CD14-positive monocyte (primary cell): Measurements from ENCODE around the gene ERCC1. TPM values are rescaled to one million over a fixed set of nuclear protein-coding genes. Genes with fewer than 3 reads are reported as not detected.
A peak's percentile ranks its signal among the peaks of the same experiment; 100 is the strongest.

Experiments
- DNase-seq, 3 donors: peaks; one replicate each; pipeline ENCODE4 v3.0.0-alpha.2; 2011 to 2022
- H2AFZ ChIP-seq: 2 replicates; pipeline ENCODE4 v1.6.0; 2012; ENCODE audit warnings: mild to moderate bottlenecking, low read depth, low read length, inconsistent platforms; ENCODE audit not compliant: insufficient read depth, poor library complexity, severe bottlenecking
- H3K27ac ChIP-seq, 2 donors: 1 replicate in 1 of 2; 2 replicates in 1 of 2; pipeline ENCODE4 v1.5.1; 2012 to 2013; ENCODE audit warnings: low read length in 2 of 2, control low read depth in 1 of 2, inconsistent platforms in 1 of 2, low read depth in 1 of 2, mild to moderate bottlenecking in 1 of 2
- H3K27me3 ChIP-seq, 2 donors: one replicate each; pipeline versions ENCODE4 v1.6.0 to v1.6.1; 2011 to 2013; ENCODE audit warnings: low read length in 2 of 2; ENCODE audit not compliant: control insufficient read depth in 2 of 2, insufficient read depth in 2 of 2
- H3K36me3 ChIP-seq, 2 donors: replicated peaks in 1 of 2; 1 replicate in 1 of 2; 2 replicates in 1 of 2; pipeline versions ENCODE4 v1.5.1 to v1.6.1; 2012 to 2013; ENCODE audit warnings: low read length in 2 of 2, control low read depth in 1 of 2, inconsistent platforms in 1 of 2, mild to moderate bottlenecking in 1 of 2; ENCODE audit not compliant: insufficient read depth in 2 of 2, control insufficient read depth in 1 of 2
- H3K4me1 ChIP-seq, 2 donors: 1 replicate in 1 of 2; 2 replicates in 1 of 2; pipeline versions ENCODE4 v1.5.1 to v1.6.1; 2012 to 2013; ENCODE audit warnings: low read length in 2 of 2, control low read depth in 1 of 2, inconsistent platforms in 1 of 2, mild to moderate bottlenecking in 1 of 2, moderate library complexity in 1 of 2; ENCODE audit not compliant: insufficient read depth in 2 of 2, control insufficient read depth in 1 of 2
- H3K4me2 ChIP-seq: replicated peaks from 2 replicates; pipeline ENCODE3; 2012; ENCODE audit warnings: low read length, moderate library complexity, mild to moderate bottlenecking; ENCODE audit not compliant: poor library complexity, severe bottlenecking; ENCODE audit errors: extremely low read depth
- H3K4me3 ChIP-seq, 3 experiments: fragments of 200-600 bp in 1 of 3; sonication (generic) in 1 of 3; replicated peaks in 1 of 3; 1 replicate in 2 of 3; 2 replicates in 1 of 3; pipeline ENCODE4 v1.5.1; 2011 to 2013; ENCODE audit warnings: low read length in 3 of 3, mild to moderate bottlenecking in 3 of 3, control low read depth in 2 of 3, low read depth in 2 of 3, inconsistent platforms in 1 of 3, moderate library complexity in 1 of 3
- H3K79me2 ChIP-seq: 2 replicates; pipeline ENCODE4 v1.6.0; 2012; ENCODE audit warnings: mild to moderate bottlenecking, control low read depth, inconsistent platforms, low read length, moderate library complexity; ENCODE audit not compliant: insufficient read depth
- H3K9ac ChIP-seq: 2 replicates; pipeline ENCODE4 v1.6.0; 2017; ENCODE audit warnings: low read length, mild to moderate bottlenecking; ENCODE audit not compliant: insufficient read depth, poor library complexity, severe bottlenecking
- H3K9me3 ChIP-seq, 2 donors: replicated peaks in 1 of 2; 1 replicate in 1 of 2; 2 replicates in 1 of 2; pipeline versions ENCODE4 v1.5.1 to v1.6.1; 2012 to 2013; ENCODE audit warnings: low read length in 2 of 2, control low read depth in 1 of 2; ENCODE audit not compliant: control insufficient read depth in 1 of 2, insufficient read depth in 1 of 2
- H4K20me1 ChIP-seq: 2 replicates; pipeline ENCODE4 v1.6.0; 2012; ENCODE audit warnings: mild to moderate bottlenecking, low read length, control low read depth, moderate library complexity; ENCODE audit not compliant: insufficient read depth
- H3K27ac Mint-ChIP-seq, 7 donors: one replicate each; pipeline ENCODE4 v1.8.0; 2020; ENCODE audit warnings: mild to moderate bottlenecking in 7 of 7, mixed read lengths in 7 of 7, moderate library complexity in 6 of 7, inconsistent platforms in 2 of 7
- H3K27me3 Mint-ChIP-seq, 3 donors: one replicate each; pipeline ENCODE4 v1.8.0; 2021 to 2022; ENCODE audit warnings: low read depth in 3 of 3, mild to moderate bottlenecking in 3 of 3, mixed read lengths in 3 of 3, moderate library complexity in 3 of 3, inconsistent platforms in 1 of 3
- H3K36me3 Mint-ChIP-seq, 2 donors: one replicate each; pipeline ENCODE4 v1.8.0; 2020; ENCODE audit warnings: mixed read lengths in 2 of 2, inconsistent platforms in 1 of 2, mild to moderate bottlenecking in 1 of 2
- H3K4me1 Mint-ChIP-seq: one replicate; pipeline ENCODE4 v1.8.0; 2020; ENCODE audit warnings: mild to moderate bottlenecking, mixed read lengths
- H3K4me3 Mint-ChIP-seq, 2 donors: one replicate each; pipeline ENCODE4 v1.8.0; 2020; ENCODE audit warnings: mild to moderate bottlenecking in 2 of 2, mixed read lengths in 2 of 2, moderate library complexity in 1 of 2
- H3K9me3 Mint-ChIP-seq, 7 donors: one replicate each; pipeline ENCODE4 v1.8.0; 2020 to 2022; ENCODE audit warnings: mixed read lengths in 7 of 7, mild to moderate bottlenecking in 6 of 7, moderate library complexity in 6 of 7, inconsistent platforms in 2 of 7
- CTCF ChIP-seq: fragments of 200-600 bp; IDR thresholded peaks from one replicate; pipeline ENCODE4 v1.8.0; 2022; ENCODE audit warnings: antibody characterized with exemption, mild to moderate bottlenecking
- WGBS: methylation state at CpG from one replicate; pipeline ENCODE4 v1.1.5; 2013; ENCODE audit warnings: missing lambda C conversion rate; ENCODE audit not compliant: insufficient coverage; 5-methylcytosine and 5-hydroxymethylcytosine counted together
- intact Hi-C, 2 donors: fragments of 100-400 bp; cut with micrococcal nuclease; formaldehyde crosslinking; loops; one replicate each; pipeline versions ENCODE4 v1.15.0 to v1.15.1; 2023
- polyA plus RNA-seq, 3 donors: library from polyadenylated mRNA; depleted of rRNA in 1 of 3; unstranded in 2 of 3; stranded (reverse) in 1 of 3; fragments of 300-500 nt in 2 of 3; fragments of >200 nt in 1 of 3; fragmentation: Illumina TruSeq in 2 of 3; gene quantifications; 1 replicate in 2 of 3; 2 replicates in 1 of 3; pipeline ENCODE4 v1.2.3, GENCODE V29; 2012 to 2021

ERCC1 gene
- polyA plus RNA-seq, 3 donors = 62.2 to 78.2 (median 74.6) TPM

DNA sequence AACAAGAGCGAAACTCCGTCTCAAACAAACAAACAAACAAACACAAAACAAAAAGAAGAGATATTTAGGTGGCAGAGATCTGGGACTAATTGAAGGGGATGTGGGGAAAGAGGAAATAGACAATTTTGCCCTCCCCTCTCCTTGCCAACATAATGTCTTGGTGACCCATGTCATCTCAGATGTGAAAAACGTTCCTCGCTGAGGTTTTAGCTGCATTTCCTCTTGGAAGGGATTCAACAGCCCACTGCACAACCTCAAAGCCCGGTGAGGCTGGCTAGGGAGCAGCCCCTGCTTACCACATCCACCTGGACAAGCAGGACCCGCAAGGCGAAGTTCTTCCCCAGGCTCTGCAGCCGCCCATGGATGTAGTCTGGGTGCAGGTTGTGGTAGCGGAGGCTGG, 4.9 kb downstream of the ERCC1 start:
- Mint-ChIP-seq H3K27ac (peak overlapping the region; percentile 36 to 90 (median 86)), H3K27me3 (peaks cover 0 to 4% (median 2%) of the 10 kb centered on the region in 3 donors), H3K4me1 (peaks cover 48% of the 10 kb centered on the region), H3K9me3 (no peaks in the 10 kb centered on the region), H3K36me3 (peaks cover 49 to 57% of the 10 kb centered on the region in 2 donors), H3K4me3 (peak overlapping the region; percentile 65 to 86)
- Histone ChIP-seq H3K27ac (peak overlapping the region; percentile 52 to 78), H3K36me3 (peaks cover 29 to 48% of the 10 kb centered on the region in 2 donors), H4K20me1 (no peaks in the 10 kb centered on the region), H3K27me3 (no peaks in the 10 kb centered on the region), H2AFZ (peak overlapping the region; percentile 49), H3K9me3 (no peaks in the 10 kb centered on the region), H3K4me3 (peak overlapping the region in 2 of 3 experiments; percentile 8 to 68), H3K4me2 (peak overlapping the region; percentile 76), H3K79me2 (peaks cover 26% of the 10 kb centered on the region), H3K4me1 (peaks cover 42 to 53% of the 10 kb centered on the region in 2 donors), H3K9ac (peak overlapping the region; percentile 21)
- DNase-seq = peak in 1 of 3 donors; percentile 59
- intact Hi-C loops = no loop called here
- no peak for TF ChIP-seq CTCF
- WGBS = no CpG with 5 or more reads among the region's 9 CpGs

DNA sequence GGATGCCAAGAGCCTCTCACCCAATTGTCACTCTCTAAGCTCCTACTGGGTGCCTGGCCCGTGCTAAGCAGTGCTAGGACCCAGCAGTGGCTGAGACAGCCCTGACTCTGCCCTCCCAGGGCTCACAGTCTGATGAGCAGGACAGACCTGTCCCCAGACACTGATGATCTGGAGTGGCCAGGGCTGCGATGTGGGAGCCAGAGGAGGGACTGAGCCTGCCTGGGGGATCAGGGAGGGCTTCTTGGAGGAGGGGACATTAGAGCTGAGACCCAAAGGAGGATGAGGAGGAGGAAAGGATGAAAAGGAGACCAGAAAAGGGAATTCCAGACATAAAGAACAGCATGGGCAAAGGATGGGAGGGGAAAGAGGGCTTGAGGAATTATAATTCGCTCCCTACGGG, 6.6 kb downstream of the ERCC1 start:
- H3K27ac Mint-ChIP-seq = peak overlapping the region in 1 of 7 donors; percentile 25
- Histone ChIP-seq H3K9me3 (no peaks in the 10 kb centered on the region), H3K36me3 (peaks cover 38 to 62% of the 10 kb centered on the region in 2 donors), H3K4me2 (no peak overlapping the region), H3K79me2 (peaks cover 11% of the 10 kb centered on the region), H3K27me3 (no peaks in the 10 kb centered on the region), H4K20me1 (no peaks in the 10 kb centered on the region), H3K27ac (no peak overlapping the region), H3K4me3 (no peak overlapping the region), H3K4me1 (peaks cover 29 to 36% of the 10 kb centered on the region in 2 donors), H3K9ac (no peak overlapping the region), H2AFZ (no peak overlapping the region)
- H3K4me3 Mint-ChIP-seq = no peak overlapping the region
- TF ChIP-seq CTCF = no peak
- peaks cover 0 to 4% (median 0%) of the 10 kb centered on the region in 3 donors for H3K27me3 Mint-ChIP-seq
- DNase-seq = no peak
- H3K36me3 Mint-ChIP-seq = peaks cover 60 to 73% of the 10 kb centered on the region in 2 donors
- intact Hi-C loops = no loop called here
- H3K9me3 Mint-ChIP-seq = peaks cover 0 to 1% (median 0%) of the 10 kb centered on the region in 7 donors
- H3K4me1 Mint-ChIP-seq = peaks cover 35% of the 10 kb centered on the region
- WGBS = 75% methylated on average over 4 of the region's 4 CpGs
